SH-SY5Y (cell line): ENCODE results near the gene TK1.

Source experiments
- GATA2 ChIP-seq: IDR thresholded peaks from 2 replicates; pipeline ENCODE4 v1.6.1; 2011; ENCODE audit warnings: mild to moderate bottlenecking, low read depth, low read length
- GATA3 ChIP-seq: IDR thresholded peaks from 2 replicates; pipeline ENCODE4 v1.6.1; 2011; ENCODE audit warnings: low read depth, mild to moderate bottlenecking, low read length, moderate library complexity

Gene TK1

DNA sequence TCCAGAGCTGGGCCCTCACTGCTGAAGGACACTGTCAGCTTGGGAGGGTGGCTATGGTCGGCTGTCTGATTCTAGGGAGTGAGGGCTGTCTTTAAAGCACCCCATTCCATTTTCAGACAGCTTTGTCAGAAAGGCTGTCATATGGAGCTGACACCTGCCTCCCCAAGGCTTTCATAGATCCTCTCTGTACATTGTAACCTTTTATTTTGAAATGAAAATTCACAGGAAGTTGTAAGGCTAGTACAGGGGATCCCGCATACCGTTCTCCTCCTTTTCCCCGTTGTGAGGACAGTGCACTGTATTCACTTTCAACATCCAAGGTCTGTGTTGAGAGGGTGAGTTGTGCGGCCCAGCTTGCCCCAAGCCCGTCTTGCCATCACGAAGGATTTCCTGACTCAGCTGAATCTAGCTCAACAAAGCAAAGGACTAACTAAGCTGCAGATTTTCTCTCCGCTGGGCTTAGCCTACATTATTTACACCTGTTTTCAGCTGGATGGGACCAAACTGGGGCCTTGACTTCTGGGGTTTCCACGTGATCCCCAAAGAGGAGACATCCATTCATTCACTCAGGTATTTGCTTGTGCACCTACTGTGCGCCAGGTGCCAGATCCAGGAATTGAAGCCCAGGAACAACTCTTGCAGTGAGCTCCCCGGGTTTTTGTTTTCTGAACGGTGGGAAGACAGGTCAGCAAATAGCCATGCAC lies 39.4 kb upstream of the TK1 start:
- TF ChIP-seq GATA2 (no peak), GATA3 (no peak)

DNA sequence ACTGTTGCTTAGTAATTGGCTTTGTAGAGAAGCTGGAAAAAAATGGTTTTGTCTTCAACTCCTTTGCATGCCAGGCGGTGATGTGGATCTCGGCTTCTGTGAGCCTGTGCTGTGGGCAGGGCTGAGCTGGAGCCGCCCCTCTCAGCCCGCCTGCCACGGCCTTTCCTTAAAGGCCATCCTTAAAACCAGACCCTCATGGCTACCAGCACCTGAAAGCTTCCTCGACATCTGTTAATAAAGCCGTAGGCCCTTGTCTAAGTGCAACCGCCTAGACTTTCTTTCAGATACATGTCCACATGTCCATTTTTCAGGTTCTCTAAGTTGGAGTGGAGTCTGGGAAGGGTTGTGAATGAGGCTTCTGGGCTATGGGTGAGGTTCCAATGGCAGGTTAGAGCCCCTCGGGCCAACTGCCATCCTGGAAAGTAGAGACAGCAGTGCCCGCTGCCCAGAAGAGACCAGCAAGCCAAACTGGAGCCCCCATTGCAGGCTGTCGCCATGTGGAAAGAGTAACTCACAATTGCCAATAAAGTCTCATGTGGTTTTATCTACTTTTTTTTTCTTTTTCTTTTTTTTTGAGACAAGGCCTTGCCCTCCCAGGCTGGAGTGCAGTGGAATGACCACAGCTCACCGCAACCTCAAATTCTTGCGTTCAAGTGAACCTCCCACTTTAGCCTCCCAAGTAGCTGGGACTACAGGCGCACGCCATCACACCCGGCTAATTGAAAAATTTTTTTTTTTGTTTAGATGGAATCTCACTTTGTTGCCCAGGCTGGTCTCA lies 38.4 kb upstream of the TK1 start:
- TF ChIP-seq GATA2: no peak
- TF ChIP-seq GATA3: no peak

DNA sequence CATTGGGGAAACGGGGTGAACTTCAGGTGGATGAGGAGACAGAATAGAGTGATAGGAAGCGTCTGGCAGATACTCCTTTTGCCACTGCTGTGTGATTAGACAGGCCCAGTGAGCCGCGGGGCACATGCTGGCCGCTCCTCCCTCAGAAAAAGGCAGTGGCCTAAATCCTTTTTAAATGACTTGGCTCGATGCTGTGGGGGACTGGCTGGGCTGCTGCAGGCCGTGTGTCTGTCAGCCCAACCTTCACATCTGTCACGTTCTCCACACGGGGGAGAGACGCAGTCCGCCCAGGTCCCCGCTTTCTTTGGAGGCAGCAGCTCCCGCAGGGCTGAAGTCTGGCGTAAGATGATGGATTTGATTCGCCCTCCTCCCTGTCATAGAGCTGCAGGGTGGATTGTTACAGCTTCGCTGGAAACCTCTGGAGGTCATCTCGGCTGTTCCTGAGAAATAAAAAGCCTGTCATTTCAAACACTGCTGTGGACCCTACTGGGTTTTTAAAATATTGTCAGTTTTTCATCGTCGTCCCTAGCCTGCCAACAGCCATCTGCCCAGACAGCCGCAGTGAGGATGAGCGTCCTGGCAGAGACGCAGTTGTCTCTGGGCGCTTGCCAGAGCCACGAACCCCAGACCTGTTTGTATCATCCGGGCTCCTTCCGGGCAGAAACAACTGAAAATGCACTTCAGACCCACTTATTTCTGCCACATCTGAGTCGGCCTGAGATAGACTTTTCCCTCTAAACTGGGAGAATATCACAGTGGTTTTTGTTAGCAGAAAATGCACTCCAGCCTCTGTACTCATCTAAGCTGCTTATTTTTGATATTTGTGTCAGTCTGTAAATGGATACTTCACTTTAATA lies 37.6 kb upstream of the TK1 start:
- peak; percentile 47; the same call in 1 of the 2 replicates for TF ChIP-seq GATA2
- TF ChIP-seq GATA3: no peak

DNA sequence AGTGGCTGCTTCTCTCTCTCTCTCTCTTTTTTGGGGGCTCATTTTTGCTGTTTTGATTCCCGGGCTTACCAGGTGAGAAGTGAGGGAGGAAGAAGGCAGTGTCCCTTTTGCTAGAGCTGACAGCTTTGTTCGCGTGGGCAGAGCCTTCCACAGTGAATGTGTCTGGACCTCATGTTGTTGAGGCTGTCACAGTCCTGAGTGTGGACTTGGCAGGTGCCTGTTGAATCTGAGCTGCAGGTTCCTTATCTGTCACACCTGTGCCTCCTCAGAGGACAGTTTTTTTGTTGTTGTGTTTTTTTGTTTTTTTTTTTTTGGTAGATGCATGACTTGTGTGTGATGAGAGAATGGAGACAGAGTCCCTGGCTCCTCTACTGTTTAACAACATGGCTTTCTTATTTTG lies 36.9 kb upstream of the TK1 start:
- TF ChIP-seq GATA3: no peak
- TF ChIP-seq GATA2: no peak

DNA sequence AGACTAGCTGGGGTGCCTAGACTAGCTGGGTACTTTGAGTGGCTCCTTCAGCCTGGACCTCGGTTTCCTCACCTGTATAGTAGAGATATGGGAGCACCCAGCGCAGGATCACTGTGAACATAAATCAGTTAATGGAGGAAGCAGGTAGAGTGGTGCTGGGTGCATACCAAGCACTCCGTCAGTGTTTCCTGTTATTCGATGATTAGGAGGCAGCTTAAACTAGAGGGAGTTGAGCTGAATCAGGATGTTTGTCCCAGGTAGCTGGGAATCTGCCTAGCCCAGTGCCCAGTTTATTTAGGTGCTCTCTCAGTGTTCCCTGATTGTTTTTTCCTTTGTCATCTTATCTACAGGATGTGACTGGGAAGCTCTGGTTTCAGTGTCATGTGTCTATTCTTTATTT lies 36.2 kb upstream of the TK1 start:
- TF ChIP-seq GATA2: no peak
- TF ChIP-seq GATA3: no peak

DNA sequence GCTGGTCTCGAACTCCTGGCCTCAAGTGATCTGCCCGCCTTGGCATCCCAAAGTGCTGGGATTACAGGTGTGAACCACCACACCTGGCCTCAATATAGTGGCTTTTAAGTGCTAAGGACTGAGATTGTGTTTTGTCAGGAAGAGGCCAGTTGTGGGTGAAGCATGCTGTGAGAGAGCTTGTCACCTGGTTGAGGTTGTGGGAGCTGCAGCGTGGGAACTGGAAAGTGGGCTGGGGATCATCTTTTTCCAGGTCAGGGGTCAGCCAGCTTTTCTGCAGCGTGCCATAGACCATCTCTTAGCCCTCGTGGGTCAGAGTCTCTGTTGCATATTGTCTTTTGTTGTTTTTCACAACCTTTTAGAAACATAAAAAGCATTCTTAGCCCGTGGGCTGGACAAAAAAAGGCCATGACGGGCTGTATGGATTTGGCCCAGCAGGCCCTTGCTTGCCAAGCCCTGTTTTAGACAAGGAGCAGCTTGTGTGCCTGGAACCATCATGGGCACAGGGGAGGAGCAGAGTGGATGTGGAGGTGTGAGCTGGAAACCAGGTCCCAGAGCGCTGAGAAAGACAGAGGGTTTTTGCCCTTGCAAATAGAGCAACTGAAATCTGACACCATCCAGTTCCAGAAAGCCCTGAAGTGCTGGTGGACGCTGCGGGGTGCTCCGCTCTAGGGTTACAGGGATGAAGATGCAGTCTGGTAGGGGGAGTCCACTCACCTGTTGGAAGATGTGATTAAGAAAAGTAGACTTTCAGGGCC lies 32.7 kb upstream of the TK1 start:
- TF ChIP-seq GATA3: no peak
- TF ChIP-seq GATA2: no peak

DNA sequence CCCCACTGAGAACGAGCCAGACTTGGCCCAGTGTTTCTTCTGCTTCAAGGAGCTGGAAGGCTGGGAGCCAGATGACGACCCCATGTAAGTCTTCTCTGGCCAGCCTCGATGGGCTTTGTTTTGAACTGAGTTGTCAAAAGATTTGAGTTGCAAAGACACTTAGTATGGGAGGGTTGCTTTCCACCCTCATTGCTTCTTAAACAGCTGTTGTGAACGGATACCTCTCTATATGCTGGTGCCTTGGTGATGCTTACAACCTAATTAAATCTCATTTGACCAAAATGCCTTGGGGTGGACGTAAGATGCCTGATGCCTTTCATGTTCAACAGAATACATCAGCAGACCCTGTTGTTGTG lies 27.8 kb upstream of the TK1 start:
- TF ChIP-seq GATA2: no peak
- no peak for TF ChIP-seq GATA3

DNA sequence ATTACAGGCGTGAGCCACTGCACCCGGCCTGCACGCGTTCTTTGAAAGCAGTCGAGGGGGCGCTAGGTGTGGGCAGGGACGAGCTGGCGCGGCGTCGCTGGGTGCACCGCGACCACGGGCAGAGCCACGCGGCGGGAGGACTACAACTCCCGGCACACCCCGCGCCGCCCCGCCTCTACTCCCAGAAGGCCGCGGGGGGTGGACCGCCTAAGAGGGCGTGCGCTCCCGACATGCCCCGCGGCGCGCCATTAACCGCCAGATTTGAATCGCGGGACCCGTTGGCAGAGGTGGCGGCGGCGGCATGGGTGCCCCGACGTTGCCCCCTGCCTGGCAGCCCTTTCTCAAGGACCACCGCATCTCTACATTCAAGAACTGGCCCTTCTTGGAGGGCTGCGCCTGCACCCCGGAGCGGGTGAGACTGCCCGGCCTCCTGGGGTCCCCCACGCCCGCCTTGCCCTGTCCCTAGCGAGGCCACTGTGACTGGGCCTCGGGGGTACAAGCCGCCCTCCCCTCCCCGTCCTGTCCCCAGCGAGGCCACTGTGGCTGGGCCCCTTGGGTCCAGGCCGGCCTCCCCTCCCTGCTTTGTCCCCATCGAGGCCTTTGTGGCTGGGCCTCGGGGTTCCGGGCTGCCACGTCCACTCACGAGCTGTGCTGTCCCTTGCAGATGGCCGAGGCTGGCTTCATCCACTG lies 27.3 kb upstream of the TK1 start, which contains the start of gene BIRC5:
Gene BIRC5 (plus strand): TSS at position 238 of the 690 bp plus-strand sequence. CDS start 64 bp downstream, at position 302.
- TF ChIP-seq GATA3 (no peak), GATA2 (no peak)

DNA sequence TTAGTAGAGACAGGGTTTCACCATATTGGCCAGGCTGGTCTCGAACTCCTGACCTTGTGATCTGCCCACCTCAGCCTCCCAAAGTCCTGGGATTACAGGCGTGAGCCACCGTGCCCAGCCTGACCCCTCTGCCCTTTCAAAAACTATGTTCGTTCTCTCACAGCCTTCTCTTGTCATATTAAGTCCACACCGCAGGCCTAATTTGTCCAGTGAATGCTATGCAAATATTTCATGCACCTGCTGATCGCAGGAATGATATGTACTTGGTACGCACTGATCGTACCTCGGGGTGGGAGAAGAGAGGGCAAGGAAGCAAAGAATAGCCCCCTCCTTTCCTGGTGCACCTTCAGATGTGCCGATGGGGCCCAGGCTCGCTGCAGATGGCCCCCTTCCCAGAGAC lies 24.2 kb upstream of the TK1 start:
- TF ChIP-seq GATA3 (no peak), GATA2 (0 out of 2 replicates have a peak, but pooled peaks have one; percentile 45)

DNA sequence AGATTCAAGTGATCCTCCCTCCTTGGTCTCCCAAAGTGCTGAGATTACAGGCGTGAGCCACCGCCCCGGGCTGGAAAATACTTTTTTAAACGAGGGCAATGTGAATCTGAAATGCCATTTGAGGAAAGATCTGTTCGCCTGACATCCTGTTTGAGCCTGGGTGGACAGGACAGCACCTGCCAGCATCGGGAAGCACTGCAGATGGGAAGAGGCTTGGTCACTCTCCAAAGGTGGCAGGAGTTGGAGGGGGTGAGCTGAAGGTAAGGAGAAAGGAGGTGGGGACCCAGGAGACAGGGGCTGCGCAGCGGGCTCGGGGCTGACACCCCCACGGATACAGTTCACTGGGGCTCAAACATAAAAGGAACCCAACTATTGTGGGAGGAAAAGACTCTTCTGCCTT lies 23.3 kb upstream of the TK1 start:
- no peak for TF ChIP-seq GATA2
- no peak for TF ChIP-seq GATA3

DNA sequence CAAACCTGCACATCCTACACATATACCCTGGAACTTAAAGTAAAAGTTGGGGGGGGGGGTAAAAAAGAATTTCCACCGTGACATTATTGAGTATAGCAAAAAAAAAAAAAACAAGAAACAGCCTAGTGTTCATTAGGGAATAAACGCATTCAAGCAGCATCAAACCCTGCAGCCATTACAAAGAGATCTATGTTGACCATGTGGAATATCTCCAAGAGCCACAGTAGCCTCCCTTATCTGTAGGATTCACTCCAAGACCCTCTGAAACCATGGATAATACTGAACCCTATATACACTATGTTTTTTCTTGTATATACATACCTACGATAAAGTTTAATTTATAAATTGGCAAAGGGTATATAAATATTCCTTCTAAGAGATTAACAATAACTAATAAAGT lies 21.6 kb upstream of the TK1 start:
- no peak for TF ChIP-seq GATA3
- TF ChIP-seq GATA2: no peak

DNA sequence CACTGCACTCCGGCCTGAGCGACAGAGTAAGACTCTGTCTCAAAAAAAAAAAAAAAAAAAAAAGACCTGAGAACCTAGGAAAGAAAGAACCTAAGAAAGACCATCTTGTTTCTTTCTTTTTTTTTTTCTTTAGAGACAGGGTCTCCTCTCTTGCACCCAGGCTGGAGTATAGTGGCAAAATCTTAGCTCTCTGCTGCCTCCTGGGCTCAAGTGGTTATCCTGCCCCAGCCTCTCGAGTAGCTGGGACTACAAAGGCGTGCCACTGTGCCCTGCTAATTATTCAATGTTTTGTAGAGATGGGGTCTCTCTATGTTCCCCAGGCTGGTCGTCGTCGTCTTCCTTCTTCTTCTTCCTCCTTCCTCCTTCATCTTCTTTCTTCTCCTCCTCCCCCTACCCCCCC lies 19.4 kb upstream of the TK1 start:
- TF ChIP-seq GATA2: no peak
- TF ChIP-seq GATA3: no peak

DNA sequence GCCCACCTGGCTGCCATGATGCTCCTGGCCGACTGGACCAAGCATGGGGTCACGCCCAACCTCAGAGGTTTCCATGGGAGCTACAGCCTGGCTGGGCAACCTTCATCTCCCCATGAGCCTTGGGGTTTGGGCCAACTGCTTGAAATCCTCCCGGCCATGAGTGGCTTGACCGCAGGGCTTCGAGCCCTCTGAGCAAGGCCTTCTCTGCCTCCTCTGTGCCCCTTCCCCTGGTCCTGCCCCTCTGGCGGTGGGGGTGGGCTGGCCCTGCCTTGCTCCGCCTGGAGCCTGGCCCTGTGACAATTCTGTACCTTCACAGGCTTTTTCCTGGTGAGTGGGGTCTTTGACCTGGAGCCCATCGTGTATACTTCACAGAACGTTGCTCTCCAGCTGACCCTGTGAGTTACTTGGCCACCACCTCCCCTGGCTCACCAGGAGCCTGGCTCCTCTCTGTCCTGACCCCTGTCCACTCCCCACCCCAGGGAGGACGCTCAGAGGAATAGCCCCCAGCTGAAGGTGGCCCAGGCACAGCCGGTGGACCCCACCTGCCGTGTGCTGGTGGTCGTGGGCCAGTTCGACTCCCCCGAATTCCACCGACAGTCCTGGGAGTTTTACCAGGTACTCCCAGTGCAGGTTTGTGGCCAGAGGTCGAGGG lies 18.4 kb upstream of the TK1 start:
- TF ChIP-seq GATA3: no peak
- no peak for TF ChIP-seq GATA2
